GM21390 (cell line): ENCODE data around the gene RUFY4.
"Not testable (repeated sequence)": the region's sequence is repeated elsewhere in the genome, so short reads cannot be mapped to it uniquely, and the experiment has no call there.

Source experiments
- ATAC-seq: cut with Tn5 transposase; IDR thresholded peaks from one replicate; pipeline ENCODE4 v1.9.1; 2021; ENCODE audit not compliant: unreplicated experiment

RUFY4 gene

GRCh38 chr2:218031261-218031660 is 37.8 kb upstream of the RUFY4 start:
- no peak for ATAC-seq

- no peak for ATAC-seq
Measured at GRCh38 chr2:218031771-218032257, 37.2 kb upstream of the RUFY4 start.

- no peak for ATAC-seq
Measured at GRCh38 chr2:218032336-218033171, 36.5 kb upstream of the RUFY4 start.

GRCh38 chr2:218033208-218033589 is 35.9 kb upstream of the RUFY4 start:
- ATAC-seq: no peak

GRCh38 chr2:218033590-218034496 is 35.2 kb upstream of the RUFY4 start:
- no peak for ATAC-seq

DNA sequence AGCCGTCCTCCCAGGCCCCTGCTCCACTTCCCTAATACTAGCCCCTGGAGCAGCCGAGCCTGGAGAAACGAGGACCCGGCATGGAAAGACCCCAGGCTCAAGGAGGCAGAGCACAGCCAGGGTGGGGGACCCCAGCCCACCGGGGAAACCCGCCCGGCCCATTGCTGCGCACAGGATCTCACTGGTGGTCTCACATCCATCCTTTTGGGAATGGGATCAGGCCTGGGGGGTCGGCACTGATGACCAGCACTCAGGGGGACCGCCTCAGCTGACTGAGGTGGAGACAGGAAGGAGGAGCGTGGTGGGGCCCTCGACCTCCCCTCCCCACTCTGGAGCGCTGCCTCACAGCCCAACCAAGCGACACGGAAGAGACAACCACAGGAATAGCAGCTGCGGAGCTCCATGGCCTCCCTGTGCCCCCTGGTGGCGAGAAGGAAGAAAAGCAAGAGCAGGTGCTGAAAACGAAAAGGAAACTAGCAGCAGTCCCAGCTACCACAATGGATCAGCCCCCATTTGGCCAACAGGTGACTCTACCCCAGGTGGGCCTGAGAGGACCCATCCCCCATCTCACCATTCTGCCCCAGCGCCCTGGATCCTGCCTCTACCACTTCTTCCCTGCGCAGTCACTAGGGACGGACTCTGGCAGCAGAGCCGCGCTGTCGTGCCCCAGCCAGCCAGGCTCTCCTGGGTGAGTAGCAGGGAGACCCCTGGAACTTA is 34.4 kb upstream of the RUFY4 start:
- peak; percentile 86 for ATAC-seq

DNA sequence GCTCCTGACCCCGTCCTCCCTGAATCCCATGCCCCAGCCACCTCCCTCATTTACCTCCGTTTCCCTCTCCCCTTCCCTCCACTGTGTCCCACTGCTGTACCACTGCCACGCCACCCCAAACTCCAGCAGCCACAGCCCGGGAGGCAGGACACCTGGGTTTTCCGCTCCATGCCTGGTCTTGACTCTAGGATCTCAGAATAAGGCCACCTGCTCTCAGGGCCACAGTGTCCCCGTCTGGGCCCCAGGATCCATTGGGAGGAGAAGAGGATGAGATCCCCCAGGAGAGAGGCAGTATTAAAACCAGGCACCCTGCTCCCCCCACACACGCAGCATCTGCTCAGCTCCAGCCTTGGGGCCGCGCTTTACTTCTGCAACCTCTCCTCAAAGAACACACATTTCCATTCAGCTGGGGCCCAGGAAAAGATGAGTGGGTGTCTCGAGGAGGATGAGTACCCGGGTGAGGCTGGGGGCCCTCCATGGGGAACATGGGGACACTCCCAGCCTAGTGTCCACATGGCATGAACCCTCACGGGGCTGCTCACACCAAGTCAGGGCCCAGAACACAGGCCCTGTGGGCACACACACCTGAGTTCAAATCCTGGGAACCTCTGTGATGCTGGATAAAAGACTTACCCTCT is 33.5 kb upstream of the RUFY4 start:
- ATAC-seq: no peak

DNA sequence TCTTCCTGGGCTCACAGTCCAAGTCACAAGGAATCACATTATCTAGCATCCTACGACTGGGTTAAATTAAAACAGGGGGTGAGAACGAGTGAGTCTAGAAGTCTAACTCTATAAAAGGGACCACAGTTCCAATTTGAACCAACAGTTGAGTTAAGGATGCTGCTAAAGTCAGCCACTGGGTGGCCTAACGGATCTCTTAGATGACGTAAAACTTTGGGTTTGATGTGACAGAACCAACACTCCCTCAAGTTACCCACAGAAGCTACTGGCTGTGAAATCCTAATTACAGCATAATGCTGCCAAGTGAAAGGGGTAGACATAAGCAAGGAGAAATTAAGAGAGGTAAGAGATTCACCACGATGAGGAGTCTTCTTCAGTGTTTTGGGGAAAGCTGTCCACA is 32.7 kb upstream of the RUFY4 start:
- ATAC-seq: no peak

DNA sequence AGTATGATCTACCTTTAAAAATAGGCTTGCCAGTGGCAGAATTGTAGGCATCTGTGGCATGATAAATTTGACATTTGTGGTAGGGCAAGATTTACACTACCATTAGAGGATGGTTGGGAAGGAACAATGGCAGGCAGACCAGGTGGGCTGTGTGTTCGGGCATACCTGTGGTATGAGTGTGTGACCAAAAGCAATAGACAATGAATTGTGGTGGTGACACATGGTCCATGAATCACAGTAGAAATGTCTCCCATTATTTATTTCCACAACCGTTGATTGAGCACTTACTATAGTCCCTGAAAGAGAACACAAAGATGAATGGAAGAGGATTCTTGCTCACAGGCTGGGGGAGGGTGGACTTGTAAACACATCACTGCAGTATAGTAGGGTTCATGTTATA is 29.9 kb upstream of the RUFY4 start:
- no peak for ATAC-seq

DNA sequence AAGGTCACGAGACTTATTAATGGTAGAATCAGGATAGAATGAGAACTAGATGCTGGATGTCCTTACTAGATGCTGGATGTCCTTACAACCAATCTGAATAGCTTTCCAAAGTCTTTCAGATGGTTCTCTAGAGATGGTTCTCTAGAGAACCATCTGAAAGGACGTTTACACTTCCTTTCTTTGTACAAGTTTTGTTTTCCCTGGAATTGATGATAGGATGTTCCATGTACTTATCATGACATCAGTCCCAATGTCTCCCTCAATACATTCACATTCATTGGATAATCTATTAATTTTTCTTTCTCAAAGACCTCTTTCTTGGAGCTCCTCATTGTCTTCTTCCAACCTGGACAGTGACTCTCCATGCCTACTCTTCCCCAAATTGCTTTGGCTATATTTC is 28.2 kb upstream of the RUFY4 start:
- no peak for ATAC-seq

DNA sequence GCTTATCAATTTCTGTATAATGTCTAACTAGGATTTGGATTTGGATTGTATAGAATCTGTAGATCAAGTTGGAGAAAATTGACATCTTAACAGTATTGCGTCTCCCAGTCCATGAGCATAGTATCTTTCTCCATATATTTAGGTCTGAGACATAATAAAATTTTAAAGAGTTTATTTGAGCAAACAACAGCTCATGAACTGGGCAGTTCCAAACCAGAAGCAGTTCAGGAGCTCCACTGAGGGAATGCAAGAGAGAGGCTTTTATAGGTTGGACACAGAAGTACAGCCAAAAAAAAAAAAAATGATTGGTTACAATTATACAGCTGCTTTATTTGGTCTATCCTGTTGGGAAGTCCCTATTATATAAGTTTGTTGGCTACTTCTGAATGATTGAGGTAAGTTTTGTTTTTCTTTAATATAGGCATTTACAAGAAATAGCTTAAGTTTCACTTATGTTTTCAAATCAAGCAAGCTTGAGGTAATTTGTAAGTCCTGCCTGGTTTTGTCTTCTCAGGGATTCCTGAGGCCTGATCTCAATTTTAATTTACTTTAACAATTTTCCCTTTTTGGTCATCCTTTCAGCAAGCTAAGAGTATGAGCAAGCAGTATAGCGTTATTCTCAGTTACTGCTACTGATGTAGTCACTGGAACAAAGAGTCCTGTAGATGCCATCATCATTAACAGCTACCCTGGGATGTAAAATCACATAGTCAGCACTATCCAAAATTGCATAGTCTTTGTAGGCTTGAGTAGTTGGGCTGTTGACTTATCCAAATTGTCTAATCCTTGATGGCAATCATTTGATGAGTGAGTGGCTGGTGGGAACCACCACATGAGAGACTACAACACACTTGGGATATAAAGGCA is 27.5 kb upstream of the RUFY4 start:
- ATAC-seq: no peak

DNA sequence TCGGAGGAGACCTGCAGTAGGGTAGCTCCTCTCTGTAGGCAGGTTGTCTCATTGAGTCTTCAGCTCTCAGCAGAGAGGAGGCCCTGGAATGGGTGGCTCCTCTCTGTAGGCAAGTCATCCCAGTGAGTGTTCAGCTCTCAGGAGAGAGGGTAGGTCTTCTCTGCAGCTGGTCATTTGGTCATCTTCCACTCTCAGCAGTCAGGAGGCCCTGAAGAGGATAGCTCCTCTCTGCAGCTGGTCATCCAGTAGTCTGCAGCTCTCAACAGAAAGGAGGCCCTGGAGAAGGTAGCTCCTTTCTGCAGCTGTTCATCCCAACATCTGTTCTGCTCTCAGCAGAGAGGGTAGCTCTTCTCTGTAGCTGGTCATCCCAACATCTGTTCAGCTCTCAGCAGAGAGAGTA is 26.0 kb upstream of the RUFY4 start:
- no peak for ATAC-seq

DNA sequence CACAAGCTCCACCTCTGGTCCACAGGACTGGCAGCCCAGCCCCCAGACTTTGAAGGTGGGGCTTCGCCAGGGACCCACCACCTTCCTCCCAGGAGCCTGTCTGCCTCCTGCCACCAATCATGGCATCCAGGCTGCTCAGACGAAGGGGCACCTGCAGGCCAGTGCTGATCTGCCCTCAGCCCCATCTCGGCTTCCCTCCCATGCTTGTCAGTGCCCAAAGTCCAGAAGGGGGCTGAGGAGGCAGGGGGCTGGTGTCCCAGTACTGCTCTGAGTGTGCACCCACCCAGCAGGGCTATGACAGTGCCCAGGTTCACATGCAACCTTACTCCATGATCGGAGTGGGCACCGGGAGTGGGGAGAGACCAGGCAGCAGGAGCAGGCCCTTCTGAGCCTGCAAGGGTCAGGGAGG is 25.3 kb upstream of the RUFY4 start:
- ATAC-seq: no peak

GRCh38 chr2:218044599-218044998 is 24.5 kb upstream of the RUFY4 start:
- ATAC-seq: not testable (repeated sequence)

- ATAC-seq: peak; percentile 88
Measured at GRCh38 chr2:218046238-218046637, 22.8 kb upstream of the RUFY4 start.

DNA sequence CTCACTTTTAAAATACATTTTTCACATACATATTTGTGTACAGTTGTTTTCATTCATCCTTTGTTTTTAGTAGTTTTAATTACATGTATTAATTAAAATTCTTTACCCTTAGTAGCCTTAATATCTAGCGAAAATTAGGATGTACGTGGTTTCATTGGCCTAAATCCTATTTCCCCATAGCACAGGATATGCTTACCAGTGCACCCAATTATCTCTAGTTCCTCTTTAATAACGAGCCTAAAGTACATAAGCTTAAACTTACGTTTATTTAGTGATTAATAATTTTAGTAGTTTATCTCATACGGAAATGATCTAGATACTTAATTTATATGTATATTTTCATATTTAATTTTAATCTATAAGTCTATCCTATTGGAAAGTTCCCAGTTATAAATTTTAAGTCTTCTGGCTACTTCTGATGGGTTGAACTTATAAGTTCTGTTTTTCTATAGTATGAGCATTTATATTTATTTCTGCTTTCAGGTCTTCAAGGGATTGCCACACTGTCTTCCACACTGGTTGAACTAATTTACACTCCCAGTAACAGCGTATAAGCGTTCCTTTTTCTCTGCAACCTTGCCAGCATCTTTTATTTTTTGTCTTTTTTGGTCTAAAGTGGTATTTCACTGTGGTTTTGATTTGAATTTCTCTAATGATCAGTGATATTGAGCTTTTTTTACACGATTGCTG is 21.4 kb upstream of the RUFY4 start:
- ATAC-seq: no peak

DNA sequence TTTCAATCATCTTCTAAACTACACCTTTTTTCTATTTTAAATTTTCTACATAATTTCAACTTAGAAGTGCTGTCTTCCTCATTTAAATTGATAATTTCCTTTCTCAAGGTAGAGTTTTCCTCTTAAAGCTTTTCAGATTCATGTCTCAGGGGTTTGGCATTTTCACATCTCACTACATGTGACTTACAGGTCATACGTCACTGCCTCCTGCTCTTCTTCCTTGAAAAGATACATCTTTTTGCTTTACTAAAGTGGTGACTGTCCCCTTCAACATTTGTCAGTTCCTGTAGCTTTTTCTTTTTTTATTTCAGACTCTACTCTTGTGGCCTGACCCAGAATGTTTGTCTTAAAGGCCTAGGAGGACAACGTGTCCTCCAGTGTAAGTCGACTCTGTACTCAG is 17.1 kb upstream of the RUFY4 start:
- no peak for ATAC-seq

- no peak for ATAC-seq
Measured at GRCh38 chr2:218059289-218059688, 9.8 kb upstream of the RUFY4 start.

DNA sequence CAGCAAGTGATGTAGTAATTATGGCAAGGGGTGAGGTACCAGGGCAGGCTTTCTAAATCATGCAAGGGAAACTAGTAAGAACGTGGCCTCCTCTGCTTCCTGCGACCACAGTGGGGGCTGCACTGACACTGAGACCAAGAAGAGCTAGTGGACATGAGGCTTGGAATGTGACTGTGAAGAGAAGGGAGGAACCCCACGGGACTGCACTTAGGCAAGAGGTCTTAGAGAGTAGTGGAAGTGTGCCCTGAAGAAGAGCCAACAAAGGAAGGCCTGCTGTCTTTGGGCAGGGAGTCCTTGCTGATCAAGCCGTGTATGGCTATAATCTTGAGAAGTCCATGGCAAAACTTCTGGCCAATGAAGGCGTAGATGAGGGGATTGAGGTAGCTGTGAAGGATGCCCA is 8.9 kb upstream of the RUFY4 start:
- ATAC-seq: no peak
